GM12878 (cell line): ENCODE results near the gene MDC1. TPM values are rescaled to one million over a fixed set of nuclear protein-coding genes. Genes with fewer than 3 reads are reported as not detected.

Source experiments
- CBFB ChIP-seq: IDR thresholded peaks from 2 replicates; pipeline ENCODE4 v1.6.1; 2016; ENCODE audit warnings: antibody characterized with exemption, low read depth
- ELK1 ChIP-seq: IDR thresholded peaks from 2 replicates; pipeline ENCODE4 v1.6.1; 2012; ENCODE audit warnings: low read depth, low read length, improper control_type of control experiment
- EP300 ChIP-seq, 2 experiments: fragments of 150-350 bp in 1 of 2; IDR thresholded peaks; 2 replicates each; pipeline ENCODE4 v1.6.1; 2011 to 2012; ENCODE audit warnings: low read depth in 2 of 2, low read length in 2 of 2, borderline replicate concordance in 1 of 2, improper control_type of control experiment in 1 of 2, inconsistent platforms in 1 of 2; ENCODE audit not compliant: control insufficient read depth in 1 of 2
- EZH2 ChIP-seq: IDR thresholded peaks from 2 replicates; pipeline ENCODE4 v1.6.1; 2012; ENCODE audit warnings: low read depth, mild to moderate bottlenecking, control low read depth, inconsistent platforms, low read length, borderline replicate concordance; ENCODE audit not compliant: control insufficient read depth
- IKZF2 ChIP-seq, 2 experiments: fragments of 450-650 bp; IDR thresholded peaks; 2 replicates each; pipeline ENCODE4 v1.6.1; 2017; ENCODE audit warnings: mild to moderate bottlenecking in 2 of 2, moderate library complexity in 2 of 2
- JUND ChIP-seq: IDR thresholded peaks from 2 replicates; pipeline ENCODE4 v1.6.1; 2012; ENCODE audit warnings: low read depth, mild to moderate bottlenecking, low read length, improper control_type of control experiment, moderate library complexity
- KAT2A ChIP-seq: conservative IDR thresholded peaks from 2 replicates; pipeline ENCODE4 v1.6.1; 2011; ENCODE audit warnings: low read depth, low read length; ENCODE audit not compliant: control insufficient read depth
- KDM1A ChIP-seq: fragments of 200-600 bp; sonication (generic); IDR thresholded peaks from 2 replicates; pipeline ENCODE4 v1.6.1; 2016; ENCODE audit warnings: borderline replicate concordance
- MEF2A ChIP-seq: IDR thresholded peaks from 2 replicates; pipeline ENCODE4 v1.6.1; 2011; ENCODE audit warnings: low read depth, mild to moderate bottlenecking, low read length, moderate library complexity; ENCODE audit not compliant: insufficient read depth
- MYB ChIP-seq: fragments of 150-350 bp; IDR thresholded peaks from 2 replicates; pipeline ENCODE4 v1.6.1; 2014; ENCODE audit warnings: mild to moderate bottlenecking, low read depth, low read length, borderline replicate concordance
- NKRF ChIP-seq: fragments of 450-650 bp; conservative IDR thresholded peaks from 2 replicates; pipeline ENCODE4 v1.6.1; 2017; ENCODE audit warnings: mild to moderate bottlenecking, moderate library complexity
- NRF1 ChIP-seq: conservative IDR thresholded peaks from 2 replicates; pipeline ENCODE4 v1.6.1; 2011; ENCODE audit warnings: mild to moderate bottlenecking, low read depth, low read length, improper control_type of control experiment
- POLR2AphosphoS5 ChIP-seq: IDR thresholded peaks from 2 replicates; pipeline ENCODE4 v1.6.1; 2011; ENCODE audit warnings: mild to moderate bottlenecking, low read length, inconsistent platforms
- POU2F2 ChIP-seq: IDR thresholded peaks from 3 replicates; pipeline ENCODE4 v1.6.1; 2011; ENCODE audit warnings: low read depth, mild to moderate bottlenecking, low read length, borderline replicate concordance
- RBBP5 ChIP-seq: fragments of 200-600 bp; sonication (generic); conservative IDR thresholded peaks from 2 replicates; pipeline ENCODE4 v1.6.1; 2016
- RFX5 ChIP-seq: IDR thresholded peaks from 2 replicates; pipeline ENCODE4 v1.6.1; 2011; ENCODE audit warnings: low read depth, low read length, improper control_type of control experiment
- SIN3A ChIP-seq: IDR thresholded peaks from 2 replicates; pipeline ENCODE4 v1.6.1; 2012; ENCODE audit warnings: low read depth, low read length, improper control_type of control experiment
- SMC3 ChIP-seq: IDR thresholded peaks from 2 replicates; pipeline ENCODE4 v1.6.1; 2011; ENCODE audit warnings: low read length, improper control_type of control experiment, borderline replicate concordance
- SPI1 ChIP-seq: IDR thresholded peaks from 2 replicates; pipeline ENCODE4 v1.6.1; 2011; ENCODE audit warnings: low read depth, mild to moderate bottlenecking, low read length, moderate library complexity, borderline replicate concordance; ENCODE audit not compliant: insufficient read depth
- SREBF1 ChIP-seq: IDR thresholded peaks from 2 replicates; pipeline ENCODE4 v1.6.1; 2012; ENCODE audit warnings: mild to moderate bottlenecking, low read length
- STAT1 ChIP-seq: fragments of 450-650 bp; conservative IDR thresholded peaks from 2 replicates; pipeline ENCODE4 v1.6.1; 2014; ENCODE audit warnings: antibody characterized with exemption, mild to moderate bottlenecking
- STAT3 ChIP-seq: IDR thresholded peaks from 2 replicates; pipeline ENCODE4 v1.6.1; 2011; ENCODE audit warnings: low read depth, low read length, improper control_type of control experiment
- SUZ12 ChIP-seq: fragments of 200-600 bp; sonication (generic); IDR thresholded peaks from one replicate; pipeline ENCODE4 v1.6.1; 2018; ENCODE audit warnings: antibody characterized with exemption, mild to moderate bottlenecking; ENCODE audit not compliant: unreplicated experiment
- TARDBP ChIP-seq: IDR thresholded peaks from 2 replicates; pipeline ENCODE4 v1.6.1; 2016; ENCODE audit warnings: borderline replicate concordance
- ZNF207 ChIP-seq: fragments of 450-650 bp; IDR thresholded peaks from 2 replicates; pipeline ENCODE4 v1.6.1; 2014; ENCODE audit warnings: antibody characterized with exemption, mild to moderate bottlenecking, borderline replicate concordance
- polyA plus RNA-seq, 11 experiments: library from polyadenylated mRNA; depleted of rRNA in 4 of 11; unstranded in 6 of 11; stranded (reverse) in 5 of 11; fragments of >200 nt; fragmentation: Nextera tagmentation in 4 of 11; fragmentation: Illumina TruSeq in 1 of 11; extraction: Ambion mirVana in 4 of 11; extraction: Trizol in 1 of 11; gene quantifications; 1 replicate in 1 of 11; 2 replicates in 10 of 11; pipeline versions ENCODE4 v1.2.1 to v1.2.3, GENCODE V29; 2011 to 2016; ENCODE audit warnings: inconsistent platforms in 2 of 11, missing spikeins in 2 of 11, low read depth in 1 of 11
- total RNA-seq, 4 experiments: library from RNA; depleted of rRNA in 3 of 4; stranded (reverse); fragments of >200 nt in 3 of 4; fragmentation: Illumina TruSeq in 1 of 4; extraction: Trizol in 1 of 4; gene quantifications; 2 replicates each; pipeline versions ENCODE4 v1.2.1 to v1.2.3, GENCODE V29; 2013 to 2021

The MDC1 gene
- total and polyA plus RNA-seq, 10 of the 15 experiments (the other 5 are each of a cell fraction or from before 2014, with no cell fraction given): 5.1 to 62.5 (median 22.4) TPM

- TF ChIP-seq NKRF (0 out of 2 replicates have a peak, but pooled peaks have one; percentile 50), SUZ12 (no peak), KDM1A (no peak), RFX5 (no peak), POLR2AphosphoS5 (peak; percentile 47; the same call in 1 of the 2 replicates), MYB (no peak), JUND (no peak), IKZF2 (IDR thresholded peaks at IDR 0.05) (peak; percentile 96 to 97), SREBF1 (no peak), ELK1 (0 out of 2 replicates have a peak, but pooled peaks have one; percentile 34), POU2F2 (no peak), NRF1 (no peak), SMC3 (no peak), EP300 (IDR thresholded peaks at IDR 0.05; ENCODE audit: borderline replicate concordance in 1 of 2, control insufficient read depth in 1 of 2, low read depth in 2 of 2, low read length in 2 of 2) (no peak), ZNF207 (no peak), SIN3A (0 out of 2 replicates have a peak, but pooled peaks have one; percentile 7), TARDBP (no peak), SPI1 (peak; percentile 49; the same call in 1 of the 2 replicates), RBBP5 (no peak), KAT2A (no peak), EZH2 (no peak), STAT1 (no peak), CBFB (peak; percentile 32; the same call in 1 of the 2 replicates), STAT3 (no peak), MEF2A (no peak)
- TF ChIP-seq, all 136 proteins: peak for 30
Observed at GRCh38 chr6:30690403-30691207, 26.5 kb downstream of the MDC1 start, which contains the start of gene NRM (continued).
